ENCODE results near the gene CORO7.
"Not testable (repeated sequence)": the region's sequence is repeated elsewhere in the genome, so short reads cannot be mapped to it uniquely, and the experiment has no call there.

DNA sequence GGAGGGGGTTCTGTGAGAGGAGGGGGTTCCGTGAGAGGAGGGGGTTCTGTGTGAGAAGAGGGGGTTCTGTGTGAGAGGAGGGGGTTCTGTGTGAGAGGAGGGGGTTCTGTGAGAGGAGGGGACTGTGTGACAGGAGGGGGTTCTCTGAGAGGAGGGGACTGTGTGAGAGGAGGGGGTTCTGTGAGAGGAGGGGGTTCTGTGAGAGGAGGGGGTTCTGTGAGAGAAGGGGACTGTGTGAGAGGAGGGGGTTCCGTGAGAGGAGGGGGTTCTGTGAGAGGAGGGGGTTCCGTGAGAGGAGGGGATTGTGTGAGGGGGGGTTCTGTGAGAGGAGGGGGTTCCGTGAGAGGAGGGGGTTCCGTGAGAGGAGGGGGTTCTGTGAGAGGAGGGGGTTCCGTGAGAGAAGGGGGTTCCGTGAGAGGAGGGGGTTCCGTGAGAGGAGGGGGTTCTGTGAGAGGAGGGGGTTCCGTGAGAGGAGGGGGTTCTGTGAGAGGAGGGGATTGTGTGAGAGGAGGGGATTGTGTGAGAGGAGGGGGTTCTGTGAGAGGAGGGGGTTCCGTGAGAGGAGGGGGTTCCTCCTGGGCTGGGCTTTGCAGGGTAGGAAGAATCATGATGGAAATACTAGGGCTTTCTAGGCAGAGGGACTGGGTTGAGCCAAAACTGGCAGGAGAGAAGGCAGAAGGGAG lies 72.0 kb downstream of the CORO7 start:
- not testable (repeated sequence) for TF ChIP-seq CTCF, POLR2AphosphoS5 (IDR thresholded peaks at IDR 0.05)

Data from gastroesophageal sphincter (tissue), 3 donors.